Transverse colon (tissue), 4 donors: ENCODE results near the gene TEX36. TPM values are rescaled to one million over a fixed set of nuclear protein-coding genes. Genes with fewer than 3 reads are reported as not detected.

ENCODE experiments used
- DNase-seq: peaks from one replicate; pipeline ENCODE4 v3.0.0-alpha.2; 2019
- H3K27ac ChIP-seq, 4 donors: fragments of 200-600 bp; sonication (generic); 2 replicates each; pipeline ENCODE4 v1.5.1; 2016 to 2018; ENCODE audit warnings: inconsistent platforms in 4 of 4
- H3K27me3 ChIP-seq: fragments of 200-600 bp; sonication (generic); 2 replicates; pipeline ENCODE4 v1.5.1; 2017; ENCODE audit warnings: inconsistent platforms
- H3K36me3 ChIP-seq, 4 donors: fragments of 200-600 bp; sonication (generic); 2 replicates each; pipeline ENCODE4 v1.5.1; 2017 to 2019; ENCODE audit warnings: inconsistent platforms in 4 of 4
- H3K4me1 ChIP-seq, 4 donors: fragments of 200-600 bp; sonication (generic); 2 replicates each; pipeline ENCODE4 v1.5.1; 2017 to 2020; ENCODE audit warnings: inconsistent platforms in 4 of 4
- H3K4me3 ChIP-seq, 4 donors: fragments of 200-600 bp; sonication (generic); 1 replicate in 1 of 4; 2 replicates in 3 of 4; pipeline versions ENCODE4 v1.5.1 to v1.6.1; 2017 to 2019; ENCODE audit warnings: inconsistent platforms in 4 of 4
- H3K9me3 ChIP-seq, 2 donors: fragments of 200-600 bp; sonication (generic); 2 replicates each; pipeline ENCODE4 v1.5.1; 2017 to 2019; ENCODE audit warnings: inconsistent platforms in 2 of 2
- EP300 ChIP-seq: sonication (generic); formaldehyde crosslinking; IDR thresholded peaks from one replicate; pipeline ENCODE4 v1.6.1; 2017; ENCODE audit warnings: antibody characterized with exemption, low read depth
- POLR2A ChIP-seq: fragments of 450-650 bp; IDR thresholded peaks from one replicate; pipeline ENCODE4 v1.6.1; 2016; ENCODE audit warnings: antibody characterized with exemption, mild to moderate bottlenecking, moderate library complexity
- POLR2AphosphoS5 ChIP-seq, 3 donors: sonication (generic); formaldehyde crosslinking; IDR thresholded peaks; one replicate each; pipeline ENCODE4 v1.6.1; 2016; ENCODE audit warnings: antibody characterized with exemption in 3 of 3
- WGBS, 2 donors: methylation state at CpG; one replicate each; pipeline ENCODE4 v1.1.5; 2018; ENCODE audit warnings: low coverage in 1 of 2; 5-methylcytosine and 5-hydroxymethylcytosine counted together
- in situ Hi-C, 4 donors: fragments of 200-750 bp; cut with MboI; loops; one replicate each; pipeline versions ENCODE4 v1.15.0 to v1.15.1; 2017; ENCODE audit warnings: low sequenced_read_pairs in 3 of 4, low pct_ligation_motif_present in 1 of 4, low pct_unique_long_range_greater_than_20kb in 1 of 4
- intact Hi-C: fragments of 100-400 bp; cut with DNase I; formaldehyde crosslinking; loops from one replicate; pipeline ENCODE4 v1.15.1; 2023; ENCODE audit warnings: low total_unique reads
- total RNA-seq, 4 donors: library from RNA; depleted of rRNA; stranded (reverse); fragments of >200 nt; gene quantifications; one replicate each; pipeline ENCODE4 v1.1.0, GENCODE V29; 2016
- TF ChIP-seq, protein P1 (sequence below), 5 experiments: fragments of 200-600 bp in 3 of 5; fragments of 450-650 bp in 2 of 5; sonication (generic) in 3 of 5; IDR thresholded peaks; 1 replicate in 2 of 5; 2 replicates in 3 of 5; pipeline ENCODE4 v1.5.1; 2016 to 2017; ENCODE audit warnings: antibody characterized with exemption in 5 of 5, inconsistent platforms in 3 of 5, mild to moderate bottlenecking in 2 of 5, moderate library complexity in 1 of 5

Gene TEX36
- total RNA-seq, 4 donors from 2014 or later = not detected

GRCh38 chr10:125639846-125640245, 43.1 kb downstream of the TEX36 start:
- Histone ChIP-seq H3K4me1 (no peaks in the 10 kb centered on the region), H3K27me3 (peaks cover 6% of the 10 kb centered on the region), H3K4me3 (no peak overlapping the region), H3K36me3 (no peaks in the 10 kb centered on the region), H3K27ac (no peak overlapping the region), H3K9me3 (no peaks in the 10 kb centered on the region)
- no peak for DNase-seq
- no peak for TF ChIP-seq POLR2AphosphoS5 (IDR thresholded peaks at IDR 0.05)
- TF ChIP-seq, protein P1, sequence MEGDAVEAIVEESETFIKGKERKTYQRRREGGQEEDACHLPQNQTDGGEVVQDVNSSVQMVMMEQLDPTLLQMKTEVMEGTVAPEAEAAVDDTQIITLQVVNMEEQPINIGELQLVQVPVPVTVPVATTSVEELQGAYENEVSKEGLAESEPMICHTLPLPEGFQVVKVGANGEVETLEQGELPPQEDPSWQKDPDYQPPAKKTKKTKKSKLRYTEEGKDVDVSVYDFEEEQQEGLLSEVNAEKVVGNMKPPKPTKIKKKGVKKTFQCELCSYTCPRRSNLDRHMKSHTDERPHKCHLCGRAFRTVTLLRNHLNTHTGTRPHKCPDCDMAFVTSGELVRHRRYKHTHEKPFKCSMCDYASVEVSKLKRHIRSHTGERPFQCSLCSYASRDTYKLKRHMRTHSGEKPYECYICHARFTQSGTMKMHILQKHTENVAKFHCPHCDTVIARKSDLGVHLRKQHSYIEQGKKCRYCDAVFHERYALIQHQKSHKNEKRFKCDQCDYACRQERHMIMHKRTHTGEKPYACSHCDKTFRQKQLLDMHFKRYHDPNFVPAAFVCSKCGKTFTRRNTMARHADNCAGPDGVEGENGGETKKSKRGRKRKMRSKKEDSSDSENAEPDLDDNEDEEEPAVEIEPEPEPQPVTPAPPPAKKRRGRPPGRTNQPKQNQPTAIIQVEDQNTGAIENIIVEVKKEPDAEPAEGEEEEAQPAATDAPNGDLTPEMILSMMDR (IDR thresholded peaks at IDR 0.05) = no peak
- in situ Hi-C loops = no loop called here
- intact Hi-C loops = no loop called here
- WGBS, 2 donors = 82 to 84% methylated on average over 3 to 7 of the region's 7 CpGs

DNA sequence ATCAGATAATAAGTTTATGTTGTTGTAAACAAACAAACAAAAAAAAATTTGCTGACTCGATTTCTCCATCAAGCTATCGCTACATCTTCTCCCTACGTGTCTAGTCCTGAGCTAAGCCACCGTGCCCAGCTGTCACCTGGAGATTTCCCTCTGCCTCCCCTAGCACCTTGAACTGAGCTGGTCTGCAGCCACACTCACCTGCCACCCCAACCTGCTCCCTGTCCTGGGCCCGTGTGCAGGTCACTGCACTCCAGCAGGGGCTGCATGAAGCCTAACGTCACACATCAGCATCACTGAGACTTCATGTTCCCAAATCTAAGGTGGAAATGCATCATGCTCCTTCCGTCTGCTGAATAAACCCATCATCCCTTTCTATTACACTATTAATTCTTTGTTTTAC, 44.4 kb downstream of the TEX36 start:
- Histone ChIP-seq H3K27ac (no peak overlapping the region), H3K27me3 (peaks cover 6% of the 10 kb centered on the region), H3K4me1 (no peaks in the 10 kb centered on the region), H3K36me3 (no peaks in the 10 kb centered on the region), H3K4me3 (no peak overlapping the region), H3K9me3 (no peaks in the 10 kb centered on the region)
- no peak for DNase-seq
- intact Hi-C loops (no loop called here), in situ Hi-C loops (no loop called here)
- WGBS, 2 donors = 70 to 88% methylated on average over 4 to 7 of the region's 7 CpGs
- TF ChIP-seq, protein P1 (IDR thresholded peaks at IDR 0.05) = no peak
- TF ChIP-seq POLR2AphosphoS5 (IDR thresholded peaks at IDR 0.05) = no peak
- no peak for TF ChIP-seq POLR2A
- no peak for TF ChIP-seq EP300

DNA sequence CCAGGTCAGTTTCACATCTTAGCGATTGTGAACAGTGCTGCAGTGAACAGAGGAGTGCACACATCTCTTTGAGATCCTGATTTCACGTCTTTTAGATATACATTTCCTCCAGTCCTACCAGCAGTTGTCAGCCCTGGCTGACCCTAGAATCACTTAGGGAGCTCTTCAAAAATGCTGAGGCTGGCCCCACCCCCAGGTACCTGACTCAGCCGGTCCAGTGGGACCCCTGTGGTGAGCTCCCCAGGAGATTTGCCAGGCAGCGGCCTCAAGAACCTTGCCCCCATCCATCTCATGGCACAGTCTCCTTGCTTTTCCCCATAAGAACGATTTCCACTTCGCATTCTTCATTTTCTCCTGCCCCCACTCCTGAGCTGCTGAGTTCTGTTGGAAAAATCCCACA, 45.5 kb downstream of the TEX36 start:
- Histone ChIP-seq H3K27ac (no peak overlapping the region), H3K4me1 (no peaks in the 10 kb centered on the region), H3K9me3 (no peaks in the 10 kb centered on the region), H3K36me3 (no peaks in the 10 kb centered on the region), H3K4me3 (no peak overlapping the region), H3K27me3 (peaks cover 6% of the 10 kb centered on the region)
- 79% methylated on average over 4 to 6 of the region's 6 CpGs for WGBS, 2 donors
- TF ChIP-seq POLR2AphosphoS5 (IDR thresholded peaks at IDR 0.05) (no peak), EP300 (no peak), POLR2A (no peak)
- TF ChIP-seq, protein P1 (IDR thresholded peaks at IDR 0.05) = no peak
- in situ Hi-C loops = no loop called here
- intact Hi-C loops = no loop called here
- DNase-seq = no peak

- WGBS, 2 donors = 88 to 90% methylated on average over 5 of the region's 5 CpGs
- Histone ChIP-seq H3K27ac (no peak overlapping the region), H3K4me1 (no peaks in the 10 kb centered on the region), H3K9me3 (no peaks in the 10 kb centered on the region), H3K4me3 (no peak overlapping the region), H3K36me3 (no peaks in the 10 kb centered on the region), H3K27me3 (peaks cover 6% of the 10 kb centered on the region)
- in situ Hi-C loops (no loop called here), intact Hi-C loops (no loop called here)
- TF ChIP-seq EP300 (no peak), POLR2AphosphoS5 (IDR thresholded peaks at IDR 0.05) (no peak), POLR2A (no peak)
- TF ChIP-seq, protein P1 (IDR thresholded peaks at IDR 0.05) = no peak
- DNase-seq = no peak
These were observed 48.4 kb downstream of the TEX36 start for GRCh38 chr10:125634606-125635005.
